SIG-M5 (cell line): ENCODE results near the gene NHLH1.

Experiments used
- DNase-seq: peaks from one replicate; lab custom pipeline; 2025; lab: John Stamatoyannopoulos, UW

The NHLH1 gene

DNA sequence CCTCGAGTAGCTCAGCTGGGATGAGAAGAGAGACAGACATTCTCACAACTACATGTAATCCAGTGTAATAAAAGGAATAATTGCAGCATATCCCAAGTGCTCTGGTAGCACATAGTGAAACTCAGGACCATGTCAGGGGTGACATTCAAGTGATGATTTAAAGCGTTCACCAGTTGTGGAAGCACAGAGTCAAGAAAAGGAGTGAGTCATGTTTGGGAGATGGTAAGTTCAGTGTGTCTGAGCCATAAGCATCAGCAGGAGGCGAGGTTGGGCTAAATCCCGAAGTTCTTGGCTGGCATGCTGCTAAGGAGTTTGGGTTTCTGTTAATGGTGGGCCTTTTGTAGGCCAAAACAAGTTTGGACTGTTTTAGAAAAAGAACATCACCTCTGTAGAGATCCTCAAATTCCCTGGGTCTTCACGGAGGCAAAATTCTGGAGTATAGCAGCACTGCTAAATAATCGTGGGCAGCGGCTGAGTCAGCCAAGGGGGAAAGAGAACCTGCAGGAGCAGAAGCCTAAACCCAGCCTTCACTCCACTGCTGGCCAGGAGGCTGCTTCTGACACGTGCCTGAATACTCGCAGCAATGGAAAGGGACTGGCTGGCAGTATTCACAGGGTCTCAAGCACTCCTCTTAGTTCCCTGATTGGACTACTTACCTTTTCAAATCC is 7.2 kb upstream of the NHLH1 start:
- no peak for DNase-seq

DNA sequence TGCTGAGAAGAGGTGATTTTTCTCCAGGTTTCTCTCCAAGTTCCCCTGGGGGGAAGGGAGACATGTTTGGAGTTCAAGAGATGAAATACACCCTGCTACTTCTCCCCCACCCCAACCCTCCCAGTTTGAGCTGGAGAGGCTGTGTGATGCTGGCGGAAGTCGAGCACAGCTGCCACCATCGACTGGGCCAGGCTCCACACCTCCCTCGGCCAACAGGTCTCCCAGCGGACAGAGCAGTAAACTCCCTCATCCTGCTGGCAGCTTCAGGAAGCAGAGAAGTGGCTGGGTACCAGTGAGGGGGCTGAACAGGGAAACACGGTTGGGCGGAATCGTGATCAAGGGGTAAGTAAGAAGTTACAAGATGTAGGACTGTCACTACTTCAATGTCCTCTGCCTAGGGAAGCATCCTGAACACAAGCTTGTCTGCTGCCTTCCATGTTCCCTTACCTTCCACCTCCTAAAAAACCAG is 6.6 kb upstream of the NHLH1 start:
- DNase-seq, result no peak

DNA sequence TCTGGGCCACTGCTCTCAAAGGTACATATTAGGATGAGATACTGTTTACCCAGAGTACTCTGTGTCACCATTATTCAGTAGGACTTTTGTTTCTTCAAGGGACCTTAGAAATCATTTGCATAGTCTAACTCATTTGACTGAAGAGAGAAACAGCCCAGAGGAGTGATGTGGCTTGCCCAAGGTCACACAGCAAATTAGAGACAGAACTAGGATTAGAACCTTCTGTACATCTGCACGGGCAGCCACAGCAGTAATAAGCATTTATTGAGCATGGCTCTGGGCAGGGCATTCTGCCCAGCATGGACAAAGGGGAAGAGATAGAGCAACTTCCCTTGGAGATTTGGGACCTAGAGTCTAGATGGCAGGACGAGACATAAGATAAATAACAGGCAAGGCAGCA is 5.7 kb upstream of the NHLH1 start:
- DNase-seq, result no peak

DNA sequence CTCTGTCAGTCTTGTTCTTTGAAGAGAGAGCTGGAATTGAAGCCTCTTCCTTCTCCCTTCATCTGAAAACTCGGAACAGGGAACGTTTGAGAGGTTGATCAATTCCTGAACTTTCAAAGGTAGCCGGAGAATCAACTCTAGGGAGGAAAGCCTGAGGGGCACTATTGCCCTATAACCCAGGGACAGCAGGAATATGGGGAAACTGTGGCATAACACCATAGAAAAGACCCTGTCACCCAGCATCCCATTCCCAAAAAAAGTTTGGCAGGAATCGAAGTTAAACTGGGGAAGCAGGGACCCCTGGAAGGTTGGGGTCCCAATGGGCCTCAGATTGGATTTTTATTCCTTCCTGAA is 5.1 kb upstream of the NHLH1 start:
- no peak for DNase-seq

DNA sequence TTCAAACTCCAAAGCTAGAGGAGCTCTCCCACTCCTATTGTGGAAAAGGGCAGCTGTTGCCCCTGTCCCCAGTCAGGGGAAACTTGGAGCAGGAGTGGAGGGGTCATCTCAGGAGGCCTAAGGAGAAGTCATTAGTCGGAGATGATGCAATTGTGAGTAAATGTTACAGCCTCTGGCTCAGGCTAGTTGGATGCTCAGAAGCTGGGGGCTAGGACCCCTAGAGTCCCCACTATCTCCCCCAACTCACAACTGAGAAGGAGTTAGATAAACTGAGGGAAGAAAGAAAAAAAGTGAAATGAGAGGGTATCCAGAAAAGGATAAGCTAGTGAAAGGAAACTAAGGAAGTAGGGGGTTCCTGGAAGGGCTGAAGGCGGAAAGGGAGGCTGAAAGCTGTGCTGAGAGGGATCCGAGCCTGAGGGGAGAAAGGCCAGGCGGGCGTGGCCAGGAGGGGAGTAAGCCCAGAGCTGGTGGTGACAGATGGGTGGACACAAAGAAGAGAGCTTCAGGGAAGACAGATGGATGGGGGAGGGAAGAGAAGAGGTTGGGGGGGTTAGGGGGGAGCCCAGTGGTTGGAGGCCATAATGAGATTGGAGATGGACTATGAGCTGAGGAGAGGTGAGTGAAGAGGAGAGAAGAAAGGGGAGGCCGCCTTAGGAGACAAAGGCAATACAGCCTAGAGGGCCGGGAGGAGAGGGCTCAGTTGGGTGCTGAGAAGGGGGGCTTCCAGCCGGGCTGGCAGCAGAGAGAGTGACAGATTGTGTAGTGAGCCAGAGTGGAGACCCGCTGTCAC is 4.5 kb upstream of the NHLH1 start:
- DNase-seq, result no peak

DNA sequence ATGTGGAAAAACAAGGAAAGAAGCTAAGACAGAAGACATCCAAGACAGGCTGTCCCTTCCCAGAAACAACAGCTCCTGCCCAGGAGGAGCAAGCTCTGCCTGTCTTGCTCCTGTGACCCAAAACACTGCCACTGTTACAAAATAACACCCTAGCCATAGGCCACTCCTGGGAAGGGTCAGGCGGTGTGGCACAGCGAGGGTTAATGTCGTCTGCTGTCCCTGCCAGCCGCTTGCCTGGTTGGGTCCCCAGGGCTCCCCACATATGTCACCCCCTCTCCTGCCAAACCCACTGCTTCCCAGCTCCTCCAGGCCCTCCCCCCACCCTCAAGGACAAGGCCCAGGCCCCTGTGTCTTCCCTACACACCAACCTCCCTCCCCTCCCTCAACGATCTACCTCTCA is 3.9 kb upstream of the NHLH1 start:
- no peak for DNase-seq

DNA sequence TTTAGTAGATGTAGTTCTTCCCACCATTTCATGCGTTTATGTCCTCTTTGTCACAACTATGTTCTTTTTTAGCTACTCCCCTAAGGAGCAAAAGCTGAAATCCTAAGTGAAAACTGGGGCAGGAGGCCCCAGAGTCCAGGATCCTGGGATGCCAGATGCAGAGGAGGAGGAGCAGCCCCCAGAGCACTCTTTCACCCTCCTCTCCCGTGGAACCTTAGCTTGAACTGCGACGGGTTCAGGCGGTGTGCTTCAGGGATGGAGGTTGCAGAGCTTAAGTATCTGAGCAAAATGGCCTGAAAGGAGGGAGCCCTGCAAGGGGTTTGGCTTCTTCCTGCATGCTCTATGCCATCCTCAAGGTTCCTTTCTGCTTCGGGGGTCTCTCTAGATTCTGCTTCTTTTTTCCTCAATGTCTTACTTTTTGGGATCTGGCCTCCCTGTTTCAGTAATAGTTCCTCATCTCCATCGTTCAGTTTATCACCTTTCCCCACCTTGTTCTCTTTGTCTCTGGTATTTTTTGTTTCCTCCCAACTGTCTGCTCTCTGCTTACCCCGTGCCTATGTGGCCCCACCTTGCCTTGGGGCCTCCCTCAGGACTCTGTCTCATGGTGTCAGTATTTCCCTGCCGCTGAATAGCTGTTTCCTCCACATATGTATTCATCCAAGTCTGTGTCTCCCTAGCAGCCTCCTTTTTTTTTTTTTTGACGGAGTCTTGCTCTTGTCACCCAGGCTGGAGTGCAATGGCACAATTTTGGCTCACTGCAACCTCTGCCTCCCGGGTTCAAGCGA is 2.7 kb upstream of the NHLH1 start:
- DNase-seq, result no peak

DNA sequence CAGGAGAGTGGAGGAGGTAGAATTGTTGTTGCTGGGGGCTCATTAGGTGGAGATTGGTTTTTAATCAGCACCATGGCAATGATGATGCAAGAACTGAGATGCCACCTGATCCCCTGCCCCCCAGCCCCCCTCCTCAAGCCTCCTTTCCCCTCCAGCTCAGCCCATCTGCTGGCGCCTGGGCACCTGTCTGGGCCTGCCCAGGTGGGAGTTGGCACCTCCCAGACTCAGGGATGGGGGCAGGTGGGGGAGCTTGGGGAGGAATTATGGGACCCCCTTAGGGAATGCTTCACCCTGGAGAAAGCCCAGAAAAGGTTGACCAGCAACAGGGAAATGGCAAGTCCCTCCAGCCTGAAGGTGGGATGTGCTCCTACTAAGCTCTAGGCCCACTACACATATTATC is 1.5 kb upstream of the NHLH1 start:
- no peak for DNase-seq

DNA sequence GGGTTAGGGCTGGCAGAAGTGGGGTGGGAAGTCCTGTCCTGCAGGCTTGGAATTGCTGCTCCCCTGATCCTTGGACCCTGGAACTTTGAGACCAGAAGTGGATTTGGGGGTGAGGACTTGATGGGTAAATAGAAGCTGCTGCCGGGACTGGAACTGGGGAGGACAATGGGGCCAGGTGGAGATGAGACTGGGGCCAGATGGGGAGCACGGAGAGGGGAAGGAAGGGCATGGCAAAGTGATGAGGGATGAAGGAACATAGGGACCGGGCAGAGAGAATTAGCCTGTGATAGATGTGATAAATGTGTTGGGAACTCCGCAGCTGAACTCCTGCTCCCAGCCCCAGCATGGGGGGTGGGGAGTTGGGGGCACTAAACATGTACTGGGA is 637 bp downstream of the NHLH1 start:
- DNase-seq, result no peak

DNA sequence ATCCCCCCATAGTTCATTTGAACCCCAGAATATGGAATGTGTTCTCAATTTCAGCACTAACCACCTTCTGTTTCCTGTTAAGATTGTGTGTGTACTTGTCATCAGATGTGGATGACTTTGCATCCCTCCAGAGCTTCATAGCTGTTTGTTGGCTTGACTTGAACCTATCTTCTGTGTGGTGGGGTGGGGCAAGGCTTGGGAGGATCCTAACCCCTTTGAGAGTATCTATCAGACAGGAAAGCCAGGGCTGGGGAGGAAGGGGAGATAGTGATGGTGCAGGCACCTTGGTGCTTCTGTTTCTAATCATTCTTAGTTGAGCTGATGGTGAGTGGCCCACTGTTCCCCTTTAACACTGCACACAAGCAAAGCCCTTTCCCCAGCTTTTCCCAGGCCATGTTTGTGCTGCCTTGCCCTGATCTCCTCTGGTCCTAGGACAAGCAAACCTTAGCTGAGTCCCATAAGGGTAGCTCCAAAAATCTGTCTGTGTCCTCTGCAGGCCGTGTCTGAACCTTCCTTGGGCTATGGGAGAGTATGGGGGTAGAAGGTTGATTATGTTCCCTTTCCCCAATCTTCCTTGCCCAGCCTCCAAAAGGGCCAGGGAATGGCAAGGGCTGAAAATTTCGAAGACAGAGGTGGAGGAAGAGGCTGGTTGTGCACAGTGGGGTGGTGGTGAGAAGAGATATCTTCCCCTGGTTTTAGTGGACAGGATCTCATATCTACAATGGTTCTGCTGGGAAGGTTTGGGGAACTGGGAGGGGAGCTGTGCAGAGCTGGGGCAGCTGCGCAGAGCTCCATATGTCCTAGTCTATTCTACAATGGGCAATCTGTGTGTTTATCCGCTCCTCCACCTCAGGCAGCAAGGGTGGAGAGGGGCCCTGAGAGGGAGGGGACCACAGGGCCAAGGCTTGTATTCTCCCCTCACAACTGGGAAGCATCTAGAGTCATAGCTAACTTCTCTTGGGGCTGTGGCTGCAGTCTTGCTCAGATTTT is 1.4 kb downstream of the NHLH1 start:
- DNase-seq, result no peak

DNA sequence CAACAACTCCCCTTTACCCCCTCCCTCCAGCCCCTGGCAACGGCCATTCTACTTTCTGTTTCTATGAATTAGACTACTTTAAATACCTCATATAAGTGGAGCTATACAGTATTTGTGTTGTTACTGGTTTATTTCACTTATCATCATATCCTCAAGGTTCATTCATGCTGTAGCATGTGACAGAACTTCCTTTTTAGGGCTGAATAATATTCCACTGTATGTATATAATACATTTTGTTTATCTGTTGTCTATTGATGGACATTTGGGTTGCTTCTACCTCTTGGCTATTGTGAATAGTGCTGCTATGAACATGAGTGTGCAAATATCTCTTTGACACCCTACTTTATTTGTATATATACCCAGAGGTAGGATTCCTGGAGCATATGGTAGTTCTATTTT is 2.2 kb downstream of the NHLH1 start:
- no peak for DNase-seq

DNA sequence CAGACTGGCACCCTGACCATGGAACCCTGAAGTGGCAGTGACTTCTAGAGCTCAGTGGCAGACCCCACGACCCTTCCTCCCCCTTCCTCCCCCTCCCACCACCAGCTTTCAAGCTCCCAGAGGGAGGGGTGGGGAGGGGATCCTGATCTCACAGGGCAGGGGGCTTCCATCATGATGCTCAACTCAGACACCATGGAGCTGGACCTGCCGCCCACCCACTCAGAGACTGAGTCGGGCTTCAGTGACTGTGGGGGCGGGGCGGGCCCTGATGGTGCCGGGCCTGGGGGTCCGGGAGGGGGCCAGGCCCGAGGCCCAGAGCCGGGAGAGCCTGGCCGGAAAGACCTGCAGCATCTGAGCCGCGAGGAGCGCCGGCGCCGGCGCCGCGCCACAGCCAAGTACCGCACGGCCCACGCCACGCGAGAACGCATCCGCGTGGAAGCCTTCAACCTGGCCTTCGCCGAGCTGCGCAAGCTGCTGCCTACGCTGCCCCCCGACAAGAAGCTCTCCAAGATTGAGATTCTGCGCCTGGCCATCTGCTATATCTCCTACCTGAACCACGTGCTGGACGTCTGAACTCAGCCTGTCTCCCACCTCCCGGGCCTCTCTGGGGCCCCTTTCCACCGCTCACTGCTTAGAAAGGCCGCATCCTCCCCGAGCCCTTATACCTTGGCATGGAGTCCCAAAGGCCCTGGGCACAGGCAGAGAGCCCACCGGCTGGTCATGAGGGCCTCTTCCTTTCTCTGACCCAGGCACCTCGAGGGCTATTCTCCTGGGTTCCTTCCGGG is 3.9 kb downstream of the NHLH1 start:
- no peak for DNase-seq

DNA sequence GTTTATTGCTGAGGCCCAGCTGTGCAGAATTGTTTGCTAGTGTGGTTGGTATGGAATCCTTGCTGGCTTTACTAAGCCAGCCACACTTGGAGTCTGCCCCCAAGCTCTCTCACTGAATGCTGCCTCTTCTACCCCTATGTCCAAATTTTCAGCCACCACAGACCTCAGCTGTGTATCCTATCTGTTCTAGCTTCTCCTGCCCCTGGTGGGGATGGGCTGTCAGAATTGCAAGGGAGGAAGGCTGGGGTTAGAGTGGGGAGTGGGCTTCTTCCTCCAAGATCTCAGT is 4.4 kb downstream of the NHLH1 start:
- DNase-seq, result no peak

DNA sequence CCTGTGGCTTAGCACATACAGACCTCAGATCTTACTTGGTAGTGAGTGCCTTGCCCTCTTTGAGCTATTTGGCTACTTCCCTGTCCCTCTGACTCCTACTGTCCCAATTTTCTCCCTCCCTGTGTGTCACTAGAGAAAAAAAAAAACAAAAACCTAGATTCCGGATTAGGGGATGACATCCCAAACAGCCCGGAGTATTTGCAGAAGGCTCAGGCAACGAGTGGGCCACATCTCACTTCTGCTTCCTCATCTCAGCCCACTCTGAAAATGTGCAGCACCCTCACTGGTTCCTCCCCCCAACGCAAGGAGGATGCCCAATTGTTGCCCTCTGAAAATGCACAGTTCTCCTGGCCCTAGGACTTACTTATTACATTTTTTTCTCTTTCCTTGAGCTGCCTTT is 4.9 kb downstream of the NHLH1 start:
- no peak for DNase-seq

DNA sequence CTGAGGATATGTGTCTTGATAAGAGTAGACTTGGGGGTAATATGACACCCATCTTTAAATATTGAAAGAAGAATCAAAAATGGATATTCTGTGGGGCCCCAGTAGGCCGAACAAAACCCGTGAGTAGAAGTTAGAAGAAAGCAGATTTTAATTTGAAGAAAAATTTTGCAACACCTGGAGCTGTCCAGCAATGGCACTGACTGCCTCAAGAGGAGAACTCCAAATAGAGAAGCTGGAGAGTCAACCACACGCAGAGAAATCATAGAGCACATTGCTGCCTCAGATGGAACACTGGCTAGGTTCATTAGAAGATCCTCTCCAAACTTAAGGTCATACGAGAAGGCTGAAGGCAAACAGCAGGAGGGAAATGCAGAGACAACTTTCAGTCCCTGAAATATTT is 6.8 kb downstream of the NHLH1 start:
- DNase-seq, result no peak

DNA sequence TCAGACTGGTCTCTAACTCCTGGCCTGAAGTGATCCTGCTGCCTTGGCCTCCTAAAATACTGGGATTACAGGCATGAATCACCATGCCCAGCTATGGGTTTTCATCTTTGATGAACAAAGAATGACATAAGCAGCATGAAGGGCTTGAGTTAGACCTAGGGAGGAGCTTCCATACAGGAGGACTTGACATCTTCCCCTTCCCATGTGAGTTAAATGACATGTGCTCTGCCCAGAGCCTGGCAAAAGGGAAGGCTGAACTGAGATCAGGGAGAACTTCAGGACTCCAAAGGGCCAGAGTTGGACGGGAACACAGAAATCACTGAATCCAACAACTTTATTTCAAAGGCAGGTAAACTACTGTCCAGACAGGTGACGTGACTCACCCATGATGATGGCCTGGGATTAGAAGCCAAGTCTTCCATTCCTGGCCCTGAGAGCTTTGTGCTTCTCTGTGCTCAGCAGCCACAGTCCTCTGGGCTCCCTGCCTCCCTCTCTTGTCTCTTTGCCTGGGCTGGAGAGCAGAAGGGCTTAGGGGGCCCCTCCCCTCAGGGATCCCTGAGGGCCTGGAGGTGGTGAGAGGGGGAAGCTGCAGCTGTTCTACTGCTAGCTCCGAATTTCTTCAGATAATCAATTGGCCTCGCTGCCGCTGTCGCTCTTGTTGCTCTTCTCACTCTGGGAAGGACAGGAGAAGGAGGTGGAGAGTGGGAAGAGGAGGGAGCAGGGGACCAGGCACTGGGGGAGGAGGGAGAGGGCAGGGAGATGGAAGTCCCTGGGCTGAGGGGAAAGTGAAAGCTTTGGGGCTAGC is 7.6 kb downstream of the NHLH1 start:
- DNase-seq, result no peak

DNA sequence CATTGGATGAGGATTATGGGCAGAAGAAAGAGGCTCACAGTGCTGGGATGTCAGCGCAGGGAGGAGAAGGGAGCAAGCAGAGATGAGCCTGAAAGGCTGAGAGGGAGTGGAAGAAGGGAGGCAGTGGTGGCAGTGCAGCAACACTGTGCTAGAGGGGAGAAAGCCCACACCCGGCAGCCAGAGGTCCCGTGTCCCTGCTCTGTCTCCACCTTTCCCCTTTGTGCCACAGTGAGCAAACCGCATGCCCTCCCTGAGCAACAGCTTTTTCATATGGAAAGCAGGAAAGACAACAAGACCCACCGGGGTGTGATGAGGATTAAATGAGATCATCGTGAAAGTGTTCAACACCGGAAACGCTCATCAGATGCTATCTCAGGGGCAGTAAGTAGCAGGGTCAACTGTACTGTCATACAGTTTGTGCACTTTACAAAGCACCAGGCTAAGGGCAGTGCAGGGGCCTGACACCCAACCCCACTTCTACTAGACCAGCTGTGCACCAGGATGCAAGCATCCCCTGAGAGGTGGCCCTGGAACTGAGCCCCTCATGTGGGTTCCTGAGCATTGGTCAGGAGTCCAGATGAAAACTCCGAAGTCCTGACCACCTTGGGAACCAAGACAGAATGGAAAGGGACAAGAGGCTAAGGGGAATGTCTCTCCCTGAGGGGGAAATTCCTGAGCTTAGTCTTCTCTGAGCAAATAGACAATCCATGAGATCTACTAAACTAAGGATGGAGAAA is 9.1 kb downstream of the NHLH1 start:
- no peak for DNase-seq

DNA sequence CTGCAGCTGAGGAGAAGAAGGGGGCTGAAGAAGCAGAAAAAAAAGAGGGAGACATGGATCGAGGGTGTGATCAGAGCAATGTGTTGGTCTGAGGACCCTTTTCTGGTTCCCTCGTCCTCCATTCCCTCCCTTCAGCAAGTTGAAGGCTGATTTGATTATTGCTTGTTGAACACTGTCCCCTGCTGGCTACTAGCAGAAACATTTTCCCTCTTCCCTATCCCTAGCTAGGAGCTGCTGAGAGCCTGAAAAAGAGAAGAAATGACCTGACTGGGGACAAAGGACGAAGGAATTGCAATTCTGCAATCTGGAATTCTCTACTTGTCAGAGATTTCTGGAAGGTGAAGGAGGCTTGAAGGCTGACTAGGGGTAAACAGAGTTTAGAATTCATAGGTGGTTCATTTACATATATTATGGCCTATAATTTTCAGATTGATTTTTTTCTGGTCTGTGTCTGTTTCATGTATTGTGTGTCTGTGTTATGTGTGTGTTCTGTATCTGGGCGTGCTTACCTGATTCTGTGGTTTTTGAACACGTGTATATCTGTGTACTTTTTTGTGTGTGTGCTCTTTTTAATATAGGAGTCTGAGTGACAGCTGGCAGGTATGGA is 9.8 kb downstream of the NHLH1 start:
- peak; percentile 17 for DNase-seq

DNA sequence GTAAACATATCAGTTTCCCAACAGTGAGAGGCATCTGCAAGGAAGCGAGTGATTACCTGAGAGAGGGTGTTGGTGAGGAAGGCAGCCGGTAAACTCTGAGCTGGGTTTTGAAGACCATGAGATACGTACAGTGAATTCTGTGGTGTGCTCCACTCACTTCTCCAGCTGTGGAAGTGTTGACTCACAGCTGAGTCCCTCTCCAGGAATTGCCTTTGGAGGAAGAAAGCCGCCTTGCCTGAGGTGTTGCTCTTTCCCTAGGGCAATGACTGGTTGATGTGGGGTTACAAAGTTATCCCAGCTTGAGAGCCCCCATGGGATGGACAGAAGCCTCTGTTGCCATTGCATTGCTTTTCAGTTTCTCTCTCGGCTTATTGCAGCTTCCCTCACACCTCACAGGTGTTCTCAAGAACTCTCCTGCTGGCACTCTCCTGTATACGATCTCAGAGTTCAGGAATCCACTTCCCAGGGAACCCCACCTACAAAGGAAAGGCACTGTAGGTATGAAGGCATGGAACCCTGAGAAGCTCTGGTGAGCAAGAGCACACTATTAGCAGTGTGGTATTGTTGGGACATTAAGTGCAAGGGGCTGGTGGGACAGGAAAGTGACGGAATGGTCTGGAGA is 10.8 kb downstream of the NHLH1 start:
- DNase-seq, result no peak
